Activated CD8-positive, alpha-beta T cell treated with anti-CD3 and anti-CD28 coated beads for 36 hours (primary cell): ENCODE results near the gene SYNDIG1. TPM values are rescaled to one million over a fixed set of nuclear protein-coding genes. Genes with fewer than 3 reads are reported as not detected.
"Not testable (repeated sequence)": the region's sequence is repeated elsewhere in the genome, so short reads cannot be mapped to it uniquely, and the experiment has no call there.

Experiments
- ATAC-seq: fragments of 200-7000 bp; cut with Tn5 transposase; one replicate; pipeline ENCODE4 v1.10.0; 2021; ENCODE audit warnings: mild to moderate bottlenecking, moderate library complexity
- CTCF ChIA-PET: fragments of 350-600 bp; sonication (Branson Sonifier 250); formaldehyde crosslinking; loops from one replicate; lab custom pipeline; 2021; ENCODE audit warnings: antibody characterized with exemption; lab: Charles Lee
- POLR2A ChIA-PET: fragments of 350-600 bp; sonication (Branson Sonifier 250); formaldehyde crosslinking; loops from one replicate; lab custom pipeline; 2021; ENCODE audit warnings: antibody characterized with exemption; lab: Charles Lee
- DNase-seq: peaks from one replicate; pipeline ENCODE4 v3.0.0-alpha.2; 2020
- H3K27ac Mint-ChIP-seq: one replicate; pipeline ENCODE4 v1.8.0; 2021; ENCODE audit warnings: mild to moderate bottlenecking, mixed read lengths
- H3K27me3 Mint-ChIP-seq: one replicate; pipeline ENCODE4 v1.8.0; 2021; ENCODE audit warnings: mixed read lengths
- H3K36me3 Mint-ChIP-seq: one replicate; pipeline ENCODE4 v1.8.0; 2021; ENCODE audit warnings: low read depth, mixed read lengths
- H3K4me1 Mint-ChIP-seq: one replicate; pipeline ENCODE4 v1.8.0; 2021; ENCODE audit warnings: low read depth, mixed read lengths
- H3K4me3 Mint-ChIP-seq: one replicate; pipeline ENCODE4 v1.8.0; 2021; ENCODE audit warnings: mild to moderate bottlenecking, moderate library complexity, mixed read lengths
- H3K9me3 Mint-ChIP-seq: one replicate; pipeline ENCODE4 v1.8.0; 2021; ENCODE audit warnings: mixed read lengths
- intact Hi-C: fragments of 100-400 bp; cut with micrococcal nuclease; formaldehyde crosslinking; loops from one replicate; pipeline ENCODE4 v1.10.0; 2022
- total RNA-seq, 2 experiments: library from RNA; stranded (reverse); gene quantifications; one replicate each; pipeline ENCODE4 v1.2.3, GENCODE V29; 2021
- TF ChIP-seq, protein P1 (sequence below): fragments of 200-600 bp; IDR thresholded peaks from one replicate; pipeline ENCODE4 v1.8.0; 2022; ENCODE audit warnings: antibody characterized with exemption, mild to moderate bottlenecking

The SYNDIG1 gene
- total RNA-seq, 2 experiments from 2014 or later = not detected

DNA sequence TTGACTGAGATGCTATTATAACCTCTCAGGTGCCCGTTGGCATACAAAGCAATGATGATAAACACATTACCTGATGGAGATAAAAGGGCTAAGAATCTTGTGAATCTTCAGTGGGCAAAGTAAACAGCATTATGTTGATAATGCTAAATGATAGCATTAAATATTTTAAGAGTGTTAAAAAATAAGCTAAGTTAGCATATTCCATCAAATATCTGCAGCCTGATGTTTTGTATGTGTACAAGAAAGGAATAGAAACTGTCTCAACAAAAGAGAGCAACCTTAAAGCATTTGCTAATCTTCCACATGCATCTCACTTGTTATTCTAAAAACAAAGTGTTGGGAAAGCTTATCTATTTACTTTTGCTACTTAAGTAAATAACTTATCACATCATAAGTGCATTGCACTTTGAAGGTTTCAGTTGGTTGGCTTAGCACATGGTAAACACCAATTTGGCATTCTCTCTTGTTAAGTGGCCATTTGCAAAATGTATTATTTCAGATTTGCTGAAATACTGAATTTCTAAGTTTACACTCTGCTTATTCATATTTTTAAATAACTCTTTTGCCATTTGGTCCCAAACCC, 151.6 kb downstream of the SYNDIG1 start:
- POLR2A ChIA-PET = no interaction called here

DNA sequence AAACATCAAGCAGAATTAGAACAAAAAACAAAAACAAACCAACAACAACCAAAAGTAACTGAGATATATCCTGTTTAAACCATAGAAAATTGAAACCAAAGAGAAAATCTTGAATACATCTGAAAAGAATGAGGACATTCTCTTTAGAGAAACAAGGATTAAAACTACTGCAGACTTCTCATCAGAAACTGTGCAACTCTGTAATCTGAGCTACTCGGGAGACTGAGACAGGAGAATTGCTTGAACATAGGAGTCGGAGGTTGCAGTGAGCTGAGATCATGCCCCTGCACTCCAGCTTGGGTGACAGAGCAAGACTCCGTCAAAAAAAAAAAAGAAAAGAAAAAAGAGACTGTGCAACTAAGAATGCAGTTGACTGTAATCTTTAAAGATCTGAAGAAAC, 153.4 kb downstream of the SYNDIG1 start:
- CTCF ChIA-PET = no interaction called here
- intact Hi-C loops = no loop called here

More for the DNA sequence above, 151.6 kb downstream of the SYNDIG1 start:
- Mint-ChIP-seq H3K36me3 (no peaks in the 10 kb centered on the region), H3K9me3 (no peaks in the 10 kb centered on the region), H3K4me3 (no peak overlapping the region), H3K27me3 (no peaks in the 10 kb centered on the region), H3K4me1 (no peaks in the 10 kb centered on the region), H3K27ac (no peak overlapping the region)
- ATAC-seq = no peak
- intact Hi-C loops = no loop called here
- TF ChIP-seq, protein P1, sequence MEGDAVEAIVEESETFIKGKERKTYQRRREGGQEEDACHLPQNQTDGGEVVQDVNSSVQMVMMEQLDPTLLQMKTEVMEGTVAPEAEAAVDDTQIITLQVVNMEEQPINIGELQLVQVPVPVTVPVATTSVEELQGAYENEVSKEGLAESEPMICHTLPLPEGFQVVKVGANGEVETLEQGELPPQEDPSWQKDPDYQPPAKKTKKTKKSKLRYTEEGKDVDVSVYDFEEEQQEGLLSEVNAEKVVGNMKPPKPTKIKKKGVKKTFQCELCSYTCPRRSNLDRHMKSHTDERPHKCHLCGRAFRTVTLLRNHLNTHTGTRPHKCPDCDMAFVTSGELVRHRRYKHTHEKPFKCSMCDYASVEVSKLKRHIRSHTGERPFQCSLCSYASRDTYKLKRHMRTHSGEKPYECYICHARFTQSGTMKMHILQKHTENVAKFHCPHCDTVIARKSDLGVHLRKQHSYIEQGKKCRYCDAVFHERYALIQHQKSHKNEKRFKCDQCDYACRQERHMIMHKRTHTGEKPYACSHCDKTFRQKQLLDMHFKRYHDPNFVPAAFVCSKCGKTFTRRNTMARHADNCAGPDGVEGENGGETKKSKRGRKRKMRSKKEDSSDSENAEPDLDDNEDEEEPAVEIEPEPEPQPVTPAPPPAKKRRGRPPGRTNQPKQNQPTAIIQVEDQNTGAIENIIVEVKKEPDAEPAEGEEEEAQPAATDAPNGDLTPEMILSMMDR = no peak
- CTCF ChIA-PET = no interaction called here
- no peak for DNase-seq

DNA sequence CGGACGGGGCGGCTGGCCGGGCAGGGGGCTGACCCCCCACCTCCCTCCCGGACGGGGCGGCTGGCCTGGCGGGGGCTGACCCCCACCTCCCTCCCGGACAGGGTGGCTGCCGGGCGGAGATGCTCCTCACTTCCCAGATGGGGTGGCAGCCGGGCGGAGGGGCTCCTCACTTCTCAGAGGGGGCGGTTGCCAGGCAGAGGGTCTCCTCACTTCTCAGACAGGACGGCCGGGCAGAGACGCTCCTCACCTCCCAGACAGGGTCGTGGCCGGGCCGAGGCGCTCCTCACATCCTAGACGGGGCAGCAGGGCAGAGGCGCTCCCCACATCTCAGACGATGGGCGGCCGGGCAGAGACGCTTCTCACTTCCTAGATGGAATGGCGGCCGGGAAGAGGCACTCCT, 156.7 kb downstream of the SYNDIG1 start:
- H3K4me1 Mint-ChIP-seq, H3K9me3 Mint-ChIP-seq, POLR2A ChIA-PET, H3K27ac Mint-ChIP-seq, H3K4me3 Mint-ChIP-seq, DNase-seq, ATAC-seq, H3K27me3 Mint-ChIP-seq, intact Hi-C loops, H3K36me3 Mint-ChIP-seq, CTCF ChIA-PET: not testable (repeated sequence)

More for the DNA sequence above, 153.4 kb downstream of the SYNDIG1 start:
- POLR2A ChIA-PET = no interaction called here
- Mint-ChIP-seq H3K9me3 (no peaks in the 10 kb centered on the region), H3K4me1 (no peaks in the 10 kb centered on the region), H3K36me3 (no peaks in the 10 kb centered on the region), H3K4me3 (no peak overlapping the region), H3K27me3 (no peaks in the 10 kb centered on the region), H3K27ac (no peak overlapping the region)
- no peak for DNase-seq
- no peak for ATAC-seq
- TF ChIP-seq, protein P1 = no peak

DNA sequence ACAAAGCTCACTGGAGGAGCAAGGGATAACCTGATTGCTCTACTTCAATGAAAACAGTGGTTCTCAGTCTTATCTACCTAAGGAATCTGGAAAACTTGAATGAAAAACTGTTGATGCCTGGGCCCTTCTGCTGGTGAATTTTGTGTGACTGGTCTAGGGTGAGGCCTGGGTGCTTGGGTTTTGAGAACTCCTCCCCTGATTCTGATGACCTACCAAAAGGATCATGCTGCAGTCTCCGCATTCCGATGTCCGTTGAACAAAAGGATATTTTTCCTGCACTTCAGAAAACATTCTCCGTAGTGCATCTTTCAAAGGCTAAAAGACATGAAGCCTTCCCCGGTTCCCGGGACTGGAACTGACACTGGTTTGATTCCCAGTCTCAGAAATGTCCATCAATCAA, 157.9 kb downstream of the SYNDIG1 start:
- Mint-ChIP-seq H3K4me3 (no peak overlapping the region), H3K27me3 (no peaks in the 10 kb centered on the region), H3K27ac (no peak overlapping the region), H3K9me3 (no peaks in the 10 kb centered on the region), H3K4me1 (peaks cover 6% of the 10 kb centered on the region), H3K36me3 (no peaks in the 10 kb centered on the region)
- ChIA-PET POLR2A (no interaction called here), CTCF (no interaction called here)
- TF ChIP-seq, protein P1 = no peak
- ATAC-seq (no peak), DNase-seq (no peak)
- intact Hi-C loops = no loop called here

DNA sequence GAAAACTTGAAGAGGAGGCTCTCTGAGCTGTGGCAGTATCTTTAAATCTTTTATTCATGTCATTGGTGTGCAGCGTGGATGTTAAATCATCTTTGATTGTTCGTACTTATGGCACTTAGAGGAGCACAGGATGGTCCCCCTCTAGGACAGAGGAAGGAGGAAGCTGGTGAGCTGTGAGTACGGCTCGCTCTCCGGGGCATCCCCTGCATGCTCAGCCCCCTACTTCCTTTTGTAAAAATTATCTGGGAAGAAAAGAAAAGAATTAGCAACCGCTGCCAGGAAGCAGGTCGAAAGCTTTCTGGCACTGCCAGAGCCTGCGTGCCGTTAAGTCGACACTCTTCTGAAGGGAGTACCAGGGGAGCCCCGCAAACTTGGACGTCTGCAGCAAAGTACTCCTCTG, 158.5 kb downstream of the SYNDIG1 start:
- Mint-ChIP-seq H3K9me3 (no peaks in the 10 kb centered on the region), H3K4me1 (peaks cover 6% of the 10 kb centered on the region), H3K36me3 (no peaks in the 10 kb centered on the region), H3K27ac (no peak overlapping the region), H3K27me3 (no peaks in the 10 kb centered on the region), H3K4me3 (no peak overlapping the region)
- TF ChIP-seq, protein P1 = no peak
- intact Hi-C loops = loop anchor here (2.0 kb wide), 1 partner anchor 19 kb away; no protein-coding TSS in a partner anchor
- no peak for DNase-seq
- no peak for ATAC-seq
- ChIA-PET CTCF (no interaction called here), POLR2A (no interaction called here)
